ENCODE data around the gene CHD1L.

GRCh38 chr1:147267711-147268110 is 25.2 kb downstream of the CHD1L start:
- TF ChIP-seq POLR2AphosphoS5 (IDR thresholded peaks at IDR 0.05) (no peak), POLR2A (IDR thresholded peaks at IDR 0.05) (no peak)
